Inferior parietal cortex (tissue), 1 donor: ENCODE results near the gene MAP3K10.

Experiments
- DNase-seq: peaks from one replicate; pipeline ENCODE4 v3.0.0-alpha.2; 2016; ENCODE audit errors: extremely low spot score

The MAP3K10 gene

DNA sequence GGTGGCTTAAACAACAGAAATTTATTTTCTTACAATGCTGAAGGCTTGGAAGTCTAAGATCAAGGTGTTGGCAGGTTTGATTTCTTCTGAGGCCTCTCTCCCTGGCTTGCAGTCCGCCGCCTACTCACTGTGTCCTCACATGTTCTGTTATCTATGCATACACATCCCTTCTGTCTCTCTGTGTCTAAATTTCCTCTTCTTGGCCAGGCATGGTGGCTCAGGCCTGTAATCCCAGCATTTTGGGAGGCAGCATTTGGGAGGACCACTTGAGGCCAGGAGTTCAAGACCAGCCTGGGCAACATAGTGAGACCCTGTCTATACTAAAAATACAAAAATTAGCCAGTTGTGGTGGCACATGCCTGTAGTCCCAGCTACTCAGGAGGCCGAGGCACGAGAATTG, 19.9 kb upstream of the MAP3K10 start:
- DNase-seq, result peak; percentile 5

DNA sequence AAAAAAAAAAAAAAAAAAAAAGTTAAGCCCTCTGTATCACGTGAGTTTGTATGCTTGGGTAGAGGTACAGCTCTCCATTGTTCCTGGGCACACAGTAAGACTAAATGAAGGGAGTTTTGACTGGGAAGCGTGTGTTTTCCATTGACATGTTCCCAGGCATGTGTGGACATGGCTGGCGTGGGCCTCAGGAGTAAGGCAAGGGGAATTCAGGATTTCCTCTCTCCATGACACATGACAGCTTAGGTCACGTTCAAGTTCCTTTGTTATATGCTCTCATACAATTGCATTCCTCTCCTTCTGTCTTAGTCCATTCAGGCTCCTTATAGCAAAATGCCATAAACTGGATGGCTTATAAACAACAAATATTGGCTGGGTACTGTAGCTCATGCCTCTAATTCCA, 17.1 kb upstream of the MAP3K10 start:
- DNase-seq, result no peak

DNA sequence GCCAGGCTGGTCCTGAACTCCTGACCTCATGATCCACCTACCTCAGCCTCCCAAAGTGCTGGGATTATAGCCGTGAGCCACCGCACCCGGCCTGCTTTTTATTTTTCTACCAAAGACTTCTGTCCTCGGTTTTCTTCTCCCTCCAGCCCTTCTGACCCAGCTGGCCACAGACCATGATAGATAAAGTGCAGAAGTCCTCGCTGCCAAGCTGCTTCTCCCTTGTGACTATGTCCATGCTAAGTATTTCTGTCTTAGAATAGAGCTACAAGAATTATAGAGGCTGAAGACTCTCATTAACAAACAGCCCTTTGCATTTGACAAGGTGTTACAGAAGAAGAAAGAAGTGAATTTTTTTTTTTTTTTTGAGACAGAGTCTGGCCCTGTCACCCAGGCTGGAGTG, 15.4 kb upstream of the MAP3K10 start:
- DNase-seq, result no peak

DNA sequence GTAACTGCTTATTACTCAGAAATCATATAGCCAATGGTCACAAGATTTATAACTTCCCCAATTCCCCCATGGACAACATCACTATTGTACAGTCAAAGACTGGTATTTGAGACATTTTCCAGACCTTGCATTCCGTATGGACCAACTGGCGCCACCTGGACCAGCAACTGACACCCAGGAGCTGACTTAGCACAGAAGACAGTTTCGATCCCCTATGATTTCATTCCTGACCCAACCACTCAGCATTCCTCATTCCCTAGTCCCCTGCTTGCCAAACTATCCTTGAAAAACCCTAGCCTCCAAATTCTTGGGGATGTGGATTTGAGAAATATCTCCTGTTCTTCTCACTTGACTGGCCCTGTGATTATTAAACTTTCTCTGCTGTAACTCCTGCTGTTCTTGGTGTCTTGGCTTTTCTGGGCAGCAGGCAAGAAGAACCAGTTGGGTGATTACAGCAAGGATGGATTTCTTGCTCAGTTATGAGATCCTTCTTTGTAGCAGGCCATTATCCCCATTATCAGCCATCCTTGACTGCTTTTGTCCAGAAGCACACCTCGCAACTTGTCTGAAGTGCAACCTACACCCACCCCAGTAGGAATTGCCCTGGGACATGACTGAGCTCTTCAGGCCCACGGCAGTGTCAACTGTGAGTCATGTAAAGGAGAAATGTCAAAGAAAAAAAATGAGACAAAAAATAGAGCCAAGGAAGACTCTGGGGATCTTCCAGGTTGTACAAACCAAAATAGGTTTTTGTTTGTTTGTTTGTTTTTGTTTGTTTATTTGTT, 13.7 kb upstream of the MAP3K10 start:
- no peak for DNase-seq

DNA sequence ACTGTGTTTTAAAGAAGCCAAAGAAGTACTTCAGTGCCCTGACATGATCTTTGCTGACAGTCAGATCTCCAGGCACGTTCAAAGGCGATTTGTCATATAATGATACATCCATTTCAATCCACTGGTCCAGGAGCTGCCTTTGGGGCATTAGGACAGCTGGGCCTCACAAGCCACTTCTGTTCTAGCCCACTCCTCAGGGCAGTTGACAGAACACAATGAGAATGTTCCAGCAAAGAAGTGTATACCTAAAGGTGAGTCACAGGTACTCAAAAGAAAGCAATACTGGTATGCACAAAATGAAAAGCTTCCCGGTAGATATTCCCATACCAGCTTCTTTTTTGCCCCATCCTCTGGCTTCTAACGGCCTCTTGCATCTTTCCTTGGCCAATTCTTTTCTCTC, 12.5 kb upstream of the MAP3K10 start:
- DNase-seq, result no peak

DNA sequence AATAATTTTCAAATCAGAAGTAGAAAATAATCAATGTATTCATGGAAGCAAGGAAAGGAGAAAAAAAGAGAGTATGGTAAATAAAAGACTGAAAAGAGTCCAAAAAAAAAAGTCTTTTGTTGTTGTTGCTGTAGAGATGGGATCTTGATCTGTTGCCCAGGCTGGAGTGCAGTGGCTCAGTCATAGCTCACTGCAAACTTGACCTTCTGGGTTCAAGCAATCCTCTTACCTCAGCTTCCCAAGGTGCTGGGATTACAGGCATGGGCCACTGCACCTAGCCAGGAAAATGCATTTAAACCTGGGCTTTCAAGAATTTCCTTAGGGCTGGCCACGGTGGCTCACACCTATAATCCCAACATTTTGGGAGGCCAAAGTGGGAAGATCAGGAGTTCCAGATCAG, 7.0 kb upstream of the MAP3K10 start:
- no peak for DNase-seq

DNA sequence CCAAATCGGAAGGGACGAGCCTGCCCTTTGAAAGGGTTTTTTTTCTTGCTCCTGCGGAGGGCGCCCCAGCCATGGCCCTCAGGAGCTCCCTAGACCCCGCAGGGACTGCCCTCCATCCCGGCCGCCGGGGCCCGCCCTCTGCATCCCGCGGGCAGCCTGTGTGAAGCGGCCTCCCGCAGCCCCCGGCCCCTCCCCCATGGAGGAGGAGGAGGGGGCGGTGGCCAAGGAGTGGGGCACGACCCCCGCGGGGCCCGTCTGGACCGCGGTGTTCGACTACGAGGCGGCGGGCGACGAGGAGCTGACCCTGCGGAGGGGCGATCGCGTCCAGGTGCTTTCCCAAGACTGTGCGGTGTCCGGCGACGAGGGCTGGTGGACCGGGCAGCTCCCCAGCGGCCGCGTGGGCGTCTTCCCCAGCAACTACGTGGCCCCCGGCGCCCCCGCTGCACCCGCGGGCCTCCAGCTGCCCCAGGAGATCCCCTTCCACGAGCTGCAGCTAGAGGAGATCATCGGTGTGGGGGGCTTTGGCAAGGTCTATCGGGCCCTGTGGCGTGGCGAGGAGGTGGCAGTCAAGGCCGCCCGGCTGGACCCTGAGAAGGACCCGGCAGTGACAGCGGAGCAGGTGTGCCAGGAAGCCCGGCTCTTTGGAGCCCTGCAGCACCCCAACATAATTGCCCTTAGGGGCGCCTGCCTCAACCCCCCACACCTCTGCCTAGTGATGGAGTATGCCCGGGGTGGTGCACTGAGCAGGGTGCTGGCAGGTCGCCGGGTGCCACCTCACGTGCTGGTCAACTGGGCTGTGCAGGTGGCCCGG, 815 bp downstream of the MAP3K10 start:
- no peak for DNase-seq

DNA sequence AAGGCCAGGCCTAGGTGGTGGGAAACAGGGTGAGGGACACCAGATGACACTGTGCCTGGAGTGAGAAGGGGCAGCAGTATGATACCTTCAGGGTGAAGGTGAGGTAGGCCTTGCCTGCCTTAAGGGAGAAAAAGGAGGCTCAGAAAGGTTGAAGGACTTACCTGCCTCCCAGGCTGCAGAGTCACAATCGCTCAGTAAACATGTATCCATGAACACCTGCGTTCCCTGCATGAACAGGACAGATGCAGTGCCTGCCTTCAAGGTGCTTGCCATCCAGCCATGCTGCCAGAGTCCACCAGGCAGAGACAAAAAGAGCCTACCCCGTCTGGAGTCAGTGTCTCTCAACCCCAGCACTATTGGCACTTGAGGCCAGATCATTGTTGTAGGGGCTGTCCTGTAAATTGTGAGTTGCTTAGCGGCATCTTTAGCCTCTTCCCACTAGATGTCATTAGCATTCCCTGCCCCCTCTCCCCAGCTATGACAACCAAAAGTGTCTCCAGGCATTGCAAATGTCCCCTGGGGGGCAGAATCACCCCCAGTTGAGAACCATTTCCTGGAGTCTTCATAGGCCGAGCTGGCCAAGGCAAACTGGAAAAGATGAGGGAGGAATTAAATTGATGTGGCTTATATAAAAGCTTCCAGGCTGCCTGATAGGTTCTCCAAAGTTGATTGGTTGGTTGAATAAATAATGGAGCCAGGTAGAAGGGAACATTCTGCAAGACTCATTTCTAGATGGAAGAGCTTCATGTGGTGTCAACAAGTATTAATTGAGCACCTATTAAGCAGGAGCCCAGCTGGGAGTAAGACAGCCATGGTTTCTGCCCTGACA, 1.7 kb downstream of the MAP3K10 start:
- DNase-seq, result no peak

DNA sequence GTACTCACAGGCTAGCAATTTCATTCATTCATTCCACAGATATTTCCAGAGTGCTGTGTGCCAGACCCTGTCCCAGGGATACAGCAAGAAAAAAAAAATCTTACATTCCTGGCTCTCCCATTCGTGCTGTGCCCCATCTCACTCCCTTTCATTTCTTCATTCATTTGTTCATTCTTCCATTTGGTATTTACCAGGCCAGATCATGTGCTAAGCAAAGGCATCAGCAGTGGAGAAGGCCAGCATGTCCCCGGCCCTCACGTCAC, 2.3 kb downstream of the MAP3K10 start:
- no peak for DNase-seq

DNA sequence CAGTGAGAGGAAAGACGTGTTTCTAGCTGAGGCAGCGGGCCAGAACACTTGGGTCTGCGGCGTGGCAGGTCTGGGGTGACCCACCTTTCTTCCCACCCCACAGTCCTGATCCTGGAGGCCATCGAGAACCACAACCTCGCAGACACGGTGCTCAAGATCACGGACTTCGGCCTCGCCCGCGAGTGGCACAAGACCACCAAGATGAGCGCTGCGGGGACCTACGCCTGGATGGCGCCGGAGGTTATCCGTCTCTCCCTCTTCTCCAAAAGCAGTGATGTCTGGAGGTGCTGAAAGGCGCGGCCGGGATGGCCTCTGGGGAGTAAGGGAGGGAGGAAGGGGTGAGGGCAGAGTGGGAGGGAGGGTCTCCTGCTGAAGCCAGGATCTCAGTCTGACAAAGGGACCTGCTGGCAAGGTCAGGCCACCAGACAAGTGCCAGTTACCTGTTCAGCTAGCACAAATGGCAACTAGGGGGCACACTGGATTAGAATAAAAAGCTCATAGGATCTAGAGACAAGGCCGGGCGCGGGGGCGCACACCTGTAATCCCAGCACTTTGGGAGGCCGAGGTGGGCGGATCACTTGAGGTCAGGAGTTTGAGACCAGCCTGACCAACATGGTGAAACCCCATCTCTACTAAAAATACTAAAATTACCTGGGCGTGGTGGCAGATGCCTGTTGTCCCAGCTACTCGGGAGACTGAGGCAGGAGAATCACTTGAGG, 7.2 kb downstream of the MAP3K10 start:
- DNase-seq, result no peak

DNA sequence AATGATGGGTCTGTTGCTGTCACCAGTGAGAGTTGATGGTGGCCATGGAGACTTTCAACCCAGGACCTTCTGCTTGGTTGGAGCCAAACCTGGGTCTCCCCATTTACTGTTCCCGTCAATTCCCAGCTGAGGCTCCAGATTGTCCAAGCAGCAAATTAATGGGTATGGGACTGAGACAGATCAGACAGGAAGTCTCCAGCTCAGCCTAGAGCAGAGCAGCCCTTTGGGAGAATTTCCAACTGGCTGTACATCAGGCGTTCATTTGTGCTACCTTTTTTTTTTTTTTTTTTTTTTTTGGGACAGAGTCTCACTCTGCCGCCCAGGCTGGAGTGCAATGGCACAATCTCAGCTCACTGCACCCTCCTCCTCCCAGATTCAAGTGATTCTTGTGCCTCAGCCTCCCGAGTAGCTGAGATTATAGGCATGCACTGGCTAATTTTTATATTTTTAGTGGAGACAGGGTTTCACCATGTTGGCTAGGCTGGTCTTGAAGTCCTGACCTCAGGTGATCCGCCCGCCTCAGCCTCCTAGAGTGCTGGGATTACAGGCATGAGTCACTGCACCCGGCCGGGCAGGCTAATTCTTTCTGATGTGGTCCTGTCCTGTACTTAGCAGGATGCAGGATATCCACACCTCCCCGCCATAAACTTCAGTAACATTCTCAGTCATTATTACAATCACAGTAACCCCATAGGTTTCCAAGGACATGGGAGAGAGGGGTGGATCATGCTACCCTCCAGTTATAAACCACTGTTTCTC, 9.3 kb downstream of the MAP3K10 start:
- DNase-seq, result no peak

DNA sequence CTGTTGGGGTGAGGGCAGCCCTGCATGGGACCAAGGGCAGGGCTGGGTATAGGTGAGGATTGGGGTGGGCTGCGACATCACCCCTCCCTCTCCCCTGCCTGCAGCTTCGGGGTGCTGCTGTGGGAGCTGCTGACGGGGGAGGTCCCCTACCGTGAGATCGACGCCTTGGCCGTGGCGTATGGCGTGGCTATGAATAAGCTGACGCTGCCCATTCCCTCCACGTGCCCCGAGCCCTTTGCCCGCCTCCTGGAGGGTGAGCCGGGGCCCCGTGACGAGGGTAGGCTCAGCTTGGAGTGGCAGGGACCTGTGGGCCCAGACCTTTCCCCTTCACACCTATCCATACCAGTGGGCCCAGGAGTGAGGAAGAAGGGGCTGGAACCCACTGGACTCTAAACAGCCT, 13.2 kb downstream of the MAP3K10 start:
- DNase-seq, result no peak

DNA sequence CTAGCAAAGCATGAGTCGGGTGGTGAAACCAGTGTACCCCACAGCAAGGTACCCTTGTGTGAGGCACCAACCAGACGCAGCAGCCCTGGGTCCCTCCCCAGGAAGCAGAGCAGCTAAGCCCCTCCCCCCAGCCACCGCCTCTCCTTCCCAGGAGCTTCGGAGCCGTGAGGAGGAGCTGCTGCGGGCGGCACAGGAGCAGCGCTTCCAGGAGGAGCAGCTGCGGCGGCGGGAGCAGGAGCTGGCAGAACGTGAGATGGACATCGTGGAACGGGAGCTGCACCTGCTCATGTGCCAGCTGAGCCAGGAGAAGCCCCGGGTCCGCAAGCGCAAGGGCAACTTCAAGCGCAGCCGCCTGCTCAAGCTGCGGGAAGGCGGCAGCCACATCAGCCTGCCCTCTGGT, 14.5 kb downstream of the MAP3K10 start:
- DNase-seq, result no peak

DNA sequence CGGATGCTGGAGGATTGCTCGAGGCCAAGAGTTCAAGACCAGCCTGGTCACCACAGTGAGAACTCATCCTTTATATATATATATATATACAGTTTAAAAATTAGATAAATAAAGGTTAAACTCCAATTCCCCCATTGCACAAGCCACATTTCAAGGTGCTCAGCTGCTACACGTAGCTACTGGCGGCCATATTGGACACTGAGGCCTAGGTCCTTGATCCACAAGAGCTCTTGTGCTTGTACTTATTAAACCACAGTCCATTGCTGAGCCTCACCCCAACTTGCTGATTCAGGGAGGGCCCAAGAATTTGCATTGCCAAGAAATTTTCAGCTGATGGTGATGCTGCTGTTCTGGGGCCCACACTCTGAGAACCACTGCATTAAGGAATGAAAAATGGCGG, 17.4 kb downstream of the MAP3K10 start:
- no peak for DNase-seq

DNA sequence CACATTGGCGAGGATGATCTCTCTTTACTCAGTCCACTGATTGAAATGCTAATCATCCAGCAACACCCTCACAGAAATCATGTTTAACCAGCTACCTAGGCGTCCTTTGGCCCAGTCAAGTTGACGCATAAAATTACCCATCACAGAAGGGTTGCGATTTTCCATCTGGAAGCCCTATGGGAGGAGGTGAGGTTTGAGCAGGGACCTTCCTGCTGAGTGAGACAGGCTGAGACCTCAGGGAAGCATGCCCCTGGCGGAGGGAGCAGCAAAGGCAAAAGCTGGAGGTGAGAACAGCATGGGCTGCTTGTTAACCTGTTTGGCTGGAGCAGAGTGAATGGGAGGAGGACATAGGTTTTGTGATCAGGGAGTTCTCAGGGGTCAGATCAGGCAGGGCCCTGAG, 19.7 kb downstream of the MAP3K10 start:
- no peak for DNase-seq

DNA sequence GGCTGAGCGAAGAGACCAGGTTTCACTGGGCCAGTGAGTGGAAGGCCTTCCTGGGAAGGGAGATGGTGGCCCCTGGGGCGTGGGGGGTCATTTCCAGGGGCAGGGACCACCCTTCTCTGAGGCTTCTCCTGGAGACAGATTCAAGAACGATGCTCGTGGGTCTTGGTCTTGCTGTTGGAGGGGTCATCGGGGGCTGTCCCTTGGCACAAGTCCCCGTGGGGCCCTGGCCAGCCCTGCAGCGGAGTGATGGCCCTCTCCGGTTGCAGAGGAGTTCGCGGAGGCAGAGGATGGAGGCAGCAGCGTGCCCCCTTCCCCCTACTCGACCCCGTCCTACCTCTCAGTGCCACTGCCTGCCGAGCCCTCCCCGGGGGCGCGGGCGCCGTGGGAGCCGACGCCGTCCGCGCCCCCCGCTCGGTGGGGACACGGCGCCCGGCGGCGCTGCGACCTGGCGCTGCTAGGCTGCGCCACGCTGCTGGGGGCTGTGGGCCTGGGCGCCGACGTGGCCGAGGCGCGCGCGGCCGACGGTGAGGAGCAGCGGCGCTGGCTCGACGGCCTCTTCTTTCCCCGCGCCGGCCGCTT, 22.1 kb downstream of the MAP3K10 start:
- no peak for DNase-seq

DNA sequence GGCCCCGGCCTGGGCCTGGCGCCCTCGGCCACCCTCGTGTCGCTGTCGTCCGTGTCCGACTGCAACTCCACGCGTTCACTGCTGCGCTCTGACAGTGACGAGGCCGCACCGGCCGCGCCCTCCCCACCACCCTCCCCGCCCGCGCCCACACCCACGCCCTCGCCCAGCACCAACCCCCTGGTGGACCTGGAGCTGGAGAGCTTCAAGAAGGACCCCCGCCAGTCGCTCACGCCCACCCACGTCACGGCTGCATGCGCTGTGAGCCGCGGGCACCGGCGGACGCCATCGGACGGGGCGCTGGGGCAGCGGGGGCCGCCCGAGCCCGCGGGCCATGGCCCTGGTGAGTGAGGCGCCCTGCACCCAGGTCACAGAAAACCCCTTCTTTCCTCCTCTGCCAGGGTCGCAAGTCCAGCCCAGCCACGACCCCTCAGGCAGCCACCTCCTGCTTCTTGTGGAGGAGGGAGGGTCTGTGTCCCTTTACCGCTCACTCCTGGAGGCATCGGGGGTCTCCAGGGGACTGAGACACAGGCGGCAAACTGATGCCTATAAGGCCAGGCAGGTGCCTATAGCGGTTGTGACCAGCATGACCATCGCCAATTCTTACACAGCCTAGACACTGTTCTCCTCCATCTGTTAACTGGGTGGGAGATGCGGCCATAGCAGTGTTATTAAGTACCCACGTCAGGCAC, 22.8 kb downstream of the MAP3K10 start:
- no peak for DNase-seq

DNA sequence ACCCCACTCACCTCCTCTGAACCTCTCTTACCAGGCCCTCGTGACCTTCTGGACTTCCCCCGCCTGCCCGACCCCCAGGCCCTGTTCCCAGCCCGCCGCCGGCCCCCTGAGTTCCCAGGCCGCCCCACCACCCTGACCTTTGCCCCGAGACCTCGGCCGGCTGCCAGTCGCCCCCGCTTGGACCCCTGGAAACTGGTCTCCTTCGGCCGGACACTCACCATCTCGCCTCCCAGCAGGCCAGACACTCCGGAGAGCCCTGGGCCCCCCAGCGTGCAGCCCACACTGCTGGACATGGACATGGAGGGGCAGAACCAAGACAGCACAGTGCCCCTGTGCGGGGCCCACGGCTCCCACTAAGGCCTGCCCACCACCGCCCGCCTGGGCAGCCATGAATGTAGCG, 23.7 kb downstream of the MAP3K10 start:
- DNase-seq, result no peak

DNA sequence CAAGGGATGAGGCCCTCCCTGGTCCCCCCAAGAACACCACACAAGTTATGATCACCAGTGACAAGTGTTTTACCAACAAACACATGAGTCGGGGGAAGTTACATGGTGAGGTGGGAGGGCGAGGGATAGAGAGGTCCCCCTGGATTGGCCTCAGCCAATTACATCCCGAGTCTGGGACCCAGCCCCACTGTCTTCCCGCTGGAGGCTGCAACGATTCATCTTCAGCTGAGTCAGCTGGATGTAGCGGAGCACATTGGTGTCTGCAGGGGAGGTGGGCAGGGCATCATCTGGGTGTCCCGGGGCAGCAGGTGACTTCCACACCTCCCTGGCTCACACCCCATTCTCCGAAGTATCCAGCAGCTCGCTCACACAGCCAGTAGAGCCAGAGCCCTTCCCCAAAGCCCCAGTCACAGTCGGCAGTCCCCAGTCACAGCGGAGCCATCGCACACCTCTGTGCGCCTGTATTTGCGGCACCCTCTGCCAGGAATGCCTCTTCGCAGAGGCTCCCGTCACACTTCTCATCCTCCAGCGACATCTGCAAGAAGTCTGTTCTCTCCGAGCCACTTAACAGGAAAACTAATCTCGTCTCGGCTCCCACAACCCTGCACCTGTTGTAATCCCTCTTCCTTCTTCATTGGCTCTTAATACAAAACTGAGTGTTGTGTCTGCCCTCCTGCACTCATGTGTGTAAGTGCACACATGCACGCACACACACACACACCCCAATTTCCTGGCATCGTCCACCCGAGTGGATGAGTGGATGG, 25.0 kb downstream of the MAP3K10 start:
- DNase-seq, result no peak

DNA sequence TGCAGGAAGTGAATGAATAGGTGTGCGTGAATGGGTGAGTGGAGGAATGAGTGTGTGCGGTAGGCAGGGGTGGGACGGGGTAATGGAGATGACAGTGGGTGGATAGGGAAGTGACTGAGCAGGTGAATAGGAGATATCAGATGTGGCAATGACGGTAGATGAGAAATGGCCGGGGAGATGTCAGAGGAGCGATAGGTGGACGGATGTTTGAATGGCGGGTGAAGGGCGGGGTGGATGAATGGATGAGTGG, 25.5 kb downstream of the MAP3K10 start:
- DNase-seq, result no peak
